Uterus (tissue), 2 donors: Measurements from ENCODE around the gene PPFIBP1.

Experiments
- POLR2A ChIP-seq, 2 donors: fragments of 450-650 bp; IDR thresholded peaks; one replicate each; pipeline ENCODE4 v1.6.1; 2016; ENCODE audit warnings: antibody characterized with exemption in 2 of 2, mild to moderate bottlenecking in 1 of 2, moderate library complexity in 1 of 2
- TF ChIP-seq, protein P1 (sequence below), 4 experiments: fragments of 200-600 bp in 2 of 4; fragments of 450-650 bp in 2 of 4; sonication (generic) in 2 of 4; IDR thresholded peaks; one replicate each; pipeline ENCODE4 v1.5.1; 2016 to 2019; ENCODE audit warnings: antibody characterized with exemption in 4 of 4, mild to moderate bottlenecking in 2 of 4, moderate library complexity in 1 of 4

DNA sequence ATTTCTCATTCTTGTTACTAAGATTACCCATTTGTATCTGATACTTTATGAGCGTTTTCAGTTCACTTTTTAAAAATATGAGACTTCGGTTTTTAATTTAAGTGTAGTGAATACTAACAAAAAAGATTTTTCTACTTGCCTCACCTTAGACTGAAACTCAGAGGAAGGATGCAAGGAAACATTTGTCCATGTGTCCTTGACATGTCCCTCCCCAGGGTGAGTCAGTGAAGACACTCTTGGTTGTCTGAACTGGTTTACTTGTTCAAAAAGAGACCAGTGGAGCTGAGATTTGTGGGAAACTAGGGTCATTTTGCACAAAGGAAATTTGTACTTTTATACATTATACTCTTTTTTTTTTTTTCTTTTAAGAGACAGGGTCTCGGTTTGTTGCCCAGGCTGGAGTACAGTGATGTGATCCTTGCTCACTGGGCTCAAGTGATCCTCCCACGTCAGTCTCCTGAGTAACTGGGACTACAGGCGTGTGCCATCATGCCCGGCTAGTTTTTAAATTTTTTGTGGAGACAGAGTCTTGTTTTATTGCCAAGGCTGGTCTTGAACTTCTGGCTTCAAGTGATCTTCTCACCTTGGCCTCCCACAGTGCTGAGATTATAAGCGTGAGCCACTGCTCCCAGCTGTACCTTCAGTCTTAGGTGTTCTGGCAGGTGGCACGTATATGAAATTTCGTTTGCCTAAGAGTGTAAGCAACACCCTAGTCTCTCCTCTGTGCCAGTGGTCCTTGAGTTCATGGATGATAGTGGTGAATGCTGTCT lies 56.7 kb downstream of the PPFIBP1 start:
- TF ChIP-seq, protein P1, sequence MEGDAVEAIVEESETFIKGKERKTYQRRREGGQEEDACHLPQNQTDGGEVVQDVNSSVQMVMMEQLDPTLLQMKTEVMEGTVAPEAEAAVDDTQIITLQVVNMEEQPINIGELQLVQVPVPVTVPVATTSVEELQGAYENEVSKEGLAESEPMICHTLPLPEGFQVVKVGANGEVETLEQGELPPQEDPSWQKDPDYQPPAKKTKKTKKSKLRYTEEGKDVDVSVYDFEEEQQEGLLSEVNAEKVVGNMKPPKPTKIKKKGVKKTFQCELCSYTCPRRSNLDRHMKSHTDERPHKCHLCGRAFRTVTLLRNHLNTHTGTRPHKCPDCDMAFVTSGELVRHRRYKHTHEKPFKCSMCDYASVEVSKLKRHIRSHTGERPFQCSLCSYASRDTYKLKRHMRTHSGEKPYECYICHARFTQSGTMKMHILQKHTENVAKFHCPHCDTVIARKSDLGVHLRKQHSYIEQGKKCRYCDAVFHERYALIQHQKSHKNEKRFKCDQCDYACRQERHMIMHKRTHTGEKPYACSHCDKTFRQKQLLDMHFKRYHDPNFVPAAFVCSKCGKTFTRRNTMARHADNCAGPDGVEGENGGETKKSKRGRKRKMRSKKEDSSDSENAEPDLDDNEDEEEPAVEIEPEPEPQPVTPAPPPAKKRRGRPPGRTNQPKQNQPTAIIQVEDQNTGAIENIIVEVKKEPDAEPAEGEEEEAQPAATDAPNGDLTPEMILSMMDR (IDR thresholded peaks at IDR 0.05): no peak
- no peak for TF ChIP-seq POLR2A (IDR thresholded peaks at IDR 0.05)
